Naive thymus-derived CD4-positive, alpha-beta T cell (primary cell): ENCODE data around the gene SMARCC2. TPM values are rescaled to one million over a fixed set of nuclear protein-coding genes. Genes with fewer than 3 reads are reported as not detected.
A peak's percentile ranks its signal among the peaks of the same experiment; 100 is the strongest.

Experiments used
- ATAC-seq: fragments of 150-1000 bp; cut with Tn5 transposase; 2 replicates; pipeline ENCODE4 v1.10.0; 2021; ENCODE audit warnings: mild to moderate bottlenecking, moderate library complexity
- CTCF ChIA-PET: fragments of 350-600 bp; sonication (Branson Sonifier 250); formaldehyde crosslinking; loops from one replicate; lab custom pipeline; 2021; ENCODE audit warnings: antibody characterized with exemption; lab: Charles Lee
- POLR2A ChIA-PET: fragments of 350-600 bp; sonication (Branson Sonifier 250); formaldehyde crosslinking; loops from one replicate; lab custom pipeline; 2021; ENCODE audit warnings: antibody characterized with exemption, inconsistent platforms; lab: Charles Lee
- DNase-seq, 9 donors: peaks; one replicate each; pipeline versions ENCODE4 v3.0.0 to v3.0.0-alpha.2; 2020 to 2022; ENCODE audit warnings: mixed read lengths in 1 of 9
- H3K27ac ChIP-seq: one replicate; pipeline ENCODE4 v1.7.0; 2013; ENCODE audit warnings: mild to moderate bottlenecking, low read depth, low read length, moderate library complexity
- H3K27me3 ChIP-seq, 2 donors: one replicate each; pipeline ENCODE4 v1.7.0; 2013; ENCODE audit warnings: low read length in 2 of 2, mild to moderate bottlenecking in 2 of 2, moderate library complexity in 2 of 2; ENCODE audit not compliant: control insufficient read depth in 2 of 2, insufficient read depth in 2 of 2
- H3K36me3 ChIP-seq, 3 experiments: 1 replicate in 2 of 3; 2 replicates in 1 of 3; pipeline ENCODE4 v1.7.0; 2013; ENCODE audit warnings: low read length in 3 of 3, mild to moderate bottlenecking in 3 of 3, moderate library complexity in 1 of 3; ENCODE audit not compliant: insufficient read depth in 3 of 3, control insufficient read depth in 2 of 3
- H3K4me1 ChIP-seq, 2 donors: one replicate each; pipeline ENCODE4 v1.7.0; 2013; ENCODE audit warnings: low read length in 2 of 2, mild to moderate bottlenecking in 2 of 2, moderate library complexity in 1 of 2; ENCODE audit not compliant: control insufficient read depth in 2 of 2, insufficient read depth in 2 of 2
- H3K4me3 ChIP-seq: 2 replicates; pipeline ENCODE4 v1.7.0; 2013; ENCODE audit warnings: mild to moderate bottlenecking, low read length
- H3K9me3 ChIP-seq, 3 experiments: 1 replicate in 2 of 3; 2 replicates in 1 of 3; pipeline ENCODE4 v1.7.0; 2013; ENCODE audit warnings: low read length in 3 of 3; ENCODE audit not compliant: control insufficient read depth in 2 of 3
- H3K27ac Mint-ChIP-seq, 9 donors: one replicate each; pipeline ENCODE4 v1.8.0; 2020 to 2022; ENCODE audit warnings: mixed read lengths in 9 of 9, mild to moderate bottlenecking in 8 of 9, moderate library complexity in 5 of 9, inconsistent platforms in 2 of 9
- H3K27me3 Mint-ChIP-seq, 5 donors: one replicate each; pipeline ENCODE4 v1.8.0; 2021 to 2022; ENCODE audit warnings: mixed read lengths in 5 of 5, mild to moderate bottlenecking in 1 of 5
- H3K36me3 Mint-ChIP-seq, 5 donors: one replicate each; pipeline ENCODE4 v1.8.0; 2020 to 2022; ENCODE audit warnings: mixed read lengths in 5 of 5, mild to moderate bottlenecking in 3 of 5, inconsistent platforms in 1 of 5
- H3K4me1 Mint-ChIP-seq, 7 donors: one replicate each; pipeline ENCODE4 v1.8.0; 2020 to 2022; ENCODE audit warnings: mixed read lengths in 7 of 7, mild to moderate bottlenecking in 3 of 7, inconsistent platforms in 1 of 7
- H3K4me3 Mint-ChIP-seq, 10 donors: one replicate each; pipeline ENCODE4 v1.8.0; 2020 to 2022; ENCODE audit warnings: mild to moderate bottlenecking in 10 of 10, mixed read lengths in 10 of 10, moderate library complexity in 6 of 10, inconsistent platforms in 2 of 10
- H3K9me3 Mint-ChIP-seq, 11 donors: one replicate each; pipeline ENCODE4 v1.8.0; 2020 to 2022; ENCODE audit warnings: mixed read lengths in 11 of 11, mild to moderate bottlenecking in 4 of 11, inconsistent platforms in 1 of 11, moderate library complexity in 1 of 11
- intact Hi-C, 2 donors: fragments of 100-400 bp; cut with micrococcal nuclease; formaldehyde crosslinking; loops; one replicate each; pipeline ENCODE4 v1.15.1; 2023
- polyA plus RNA-seq, 2 donors: library from polyadenylated mRNA; unstranded; fragments of 300-500 nt; fragmentation: Illumina TruSeq; gene quantifications; one replicate each; pipeline ENCODE4 v1.2.3, GENCODE V29; 2021
- total RNA-seq, 6 experiments: library from RNA in 5 of 6; stranded (reverse) in 5 of 6; gene quantifications; 1 replicate in 5 of 6; 2 replicates in 1 of 6; pipeline ENCODE4 v1.2.3 and lab custom pipeline; 2021 to 2026

SMARCC2 gene
- total and polyA plus RNA-seq, 7 experiments from 2014 or later, result 64.6 to 187 (median 131) TPM

GRCh38 chr12:56169229-56169759 lies 20.0 kb downstream of the SMARCC2 start:
- intact Hi-C loops, result no loop called here
- ChIA-PET CTCF (no interaction called here), POLR2A (interaction anchor here (1.0 to 1.3 kb wide), 2 partner anchors 8 to 19 kb away, joined by 5 to 6 read pairs; no protein-coding TSS in a partner anchor)
- H3K36me3 Mint-ChIP-seq, result peaks cover 11 to 55% (median 23%) of the 10 kb centered on the region in 5 donors
- Histone ChIP-seq H3K36me3 (peaks cover 35 to 98% (median 44%) of the 10 kb centered on the region in 3 experiments), H3K4me3 (no peak overlapping the region), H3K9me3 (no peaks in the 10 kb centered on the region), H3K27me3 (no peaks in the 10 kb centered on the region), H3K27ac (no peak overlapping the region), H3K4me1 (no peaks in the 10 kb centered on the region)
- H3K9me3 Mint-ChIP-seq, result no peaks in the 10 kb centered on the region
- no peak overlapping the region for H3K4me3 Mint-ChIP-seq
- H3K27me3 Mint-ChIP-seq, result no peaks in the 10 kb centered on the region
- peaks cover 0 to 10% (median 0%) of the 10 kb centered on the region in 7 donors for H3K4me1 Mint-ChIP-seq
- peak overlapping the region in 8 of 9 donors; percentile 6 to 88 (median 55) for H3K27ac Mint-ChIP-seq
- ATAC-seq, result no peak
- no peak for DNase-seq

DNA sequence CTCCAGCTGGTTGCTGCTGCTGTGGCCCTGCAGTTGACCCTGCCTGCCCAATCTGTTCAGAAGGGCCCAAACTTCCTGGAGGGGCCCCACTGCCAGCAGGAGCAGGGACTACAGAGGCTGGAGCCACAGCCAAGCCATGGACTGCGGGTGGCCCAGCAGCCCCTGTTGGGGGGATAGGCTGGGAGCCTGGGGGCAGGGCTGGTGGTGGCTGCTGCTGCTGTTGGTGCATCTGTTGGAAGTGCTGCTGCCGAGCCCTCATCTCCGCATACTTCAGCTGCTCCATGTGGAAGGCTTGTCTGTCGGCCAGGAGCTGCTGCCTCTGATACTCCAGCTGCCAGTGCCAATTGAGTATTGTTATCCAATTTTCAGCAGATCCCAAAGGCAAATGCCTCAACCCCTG lies 23.9 kb downstream of the SMARCC2 start:
- H3K36me3 Mint-ChIP-seq, result peaks cover 4 to 49% (median 22%) of the 10 kb centered on the region in 5 donors
- H3K4me3 Mint-ChIP-seq, result no peak overlapping the region

DNA sequence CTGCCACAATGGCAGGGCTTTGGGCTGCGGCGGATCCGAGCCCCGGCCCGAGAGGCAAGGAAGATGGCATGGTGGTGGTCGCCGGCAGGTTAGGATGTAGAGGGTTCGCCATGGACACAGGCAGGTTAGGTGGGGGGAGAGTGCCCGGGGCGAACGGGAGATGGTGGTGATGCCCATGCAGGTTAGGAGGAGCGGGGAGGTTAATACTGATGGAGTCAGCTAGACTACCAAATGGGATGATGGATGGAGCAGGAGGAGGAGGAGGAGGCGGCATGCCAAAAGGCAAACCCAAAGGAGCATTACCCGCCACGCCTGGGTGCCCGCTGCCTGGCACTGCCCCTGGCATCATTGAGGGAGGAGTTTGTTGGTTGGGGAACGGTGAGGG lies 24.9 kb downstream of the SMARCC2 start:
- Mint-ChIP-seq H3K9me3 (no peaks in the 10 kb centered on the region), H3K4me1 (peaks cover 18 to 44% (median 33%) of the 10 kb centered on the region in 7 donors), H3K27me3 (no peaks in the 10 kb centered on the region), H3K36me3 (peaks cover 0 to 50% (median 24%) of the 10 kb centered on the region in 5 donors), H3K4me3 (no peak overlapping the region), H3K27ac (peak overlapping the region in 4 of 9 donors; percentile 22 to 52 (median 46))
- Histone ChIP-seq H3K27me3 (no peaks in the 10 kb centered on the region), H3K4me3 (no peak overlapping the region), H3K4me1 (peaks cover 18 to 19% of the 10 kb centered on the region in 2 donors), H3K27ac (no peak overlapping the region), H3K36me3 (peaks cover 17 to 94% (median 20%) of the 10 kb centered on the region in 3 experiments), H3K9me3 (no peaks in the 10 kb centered on the region)
- intact Hi-C loops, result no loop called here
- DNase-seq, result no peak
- ChIA-PET CTCF (no interaction called here), POLR2A (interaction anchor here (0.8 to 12.7 kb wide), 5 partner anchors 9 to 36 kb away, joined by 3 to 161 read pairs (median 5); partner anchors contain the start of gene ESYT1)
- ATAC-seq, result no peak

More for the DNA sequence above, 23.9 kb downstream of the SMARCC2 start:
- Histone ChIP-seq H3K36me3 (peaks cover 27 to 98% (median 31%) of the 10 kb centered on the region in 3 experiments), H3K9me3 (no peaks in the 10 kb centered on the region), H3K4me3 (no peak overlapping the region), H3K27me3 (no peaks in the 10 kb centered on the region), H3K27ac (no peak overlapping the region), H3K4me1 (peaks cover 7 to 9% of the 10 kb centered on the region in 2 donors)
- no peak for DNase-seq
- Mint-ChIP-seq H3K9me3 (no peaks in the 10 kb centered on the region), H3K4me1 (peaks cover 8 to 34% (median 23%) of the 10 kb centered on the region in 7 donors), H3K27me3 (no peaks in the 10 kb centered on the region), H3K27ac (peak overlapping the region in 3 of 9 donors; percentile 62 to 65 (median 65))
- POLR2A ChIA-PET, result interaction anchor here (0.7 to 12.7 kb wide), 5 partner anchors 10 to 47 kb away, joined by 3 to 161 read pairs (median 4); partner anchors contain the start of genes ESYT1, SMARCC2 and ZC3H10
- CTCF ChIA-PET, result interaction anchor here (0.7 to 1.2 kb wide), 2 partner anchors 37 to 192 kb away, joined by 3 read pairs; partner anchors contain the start of genes ESYT1 and RAB5B
- intact Hi-C loops, result no loop called here
- no peak for ATAC-seq

DNA sequence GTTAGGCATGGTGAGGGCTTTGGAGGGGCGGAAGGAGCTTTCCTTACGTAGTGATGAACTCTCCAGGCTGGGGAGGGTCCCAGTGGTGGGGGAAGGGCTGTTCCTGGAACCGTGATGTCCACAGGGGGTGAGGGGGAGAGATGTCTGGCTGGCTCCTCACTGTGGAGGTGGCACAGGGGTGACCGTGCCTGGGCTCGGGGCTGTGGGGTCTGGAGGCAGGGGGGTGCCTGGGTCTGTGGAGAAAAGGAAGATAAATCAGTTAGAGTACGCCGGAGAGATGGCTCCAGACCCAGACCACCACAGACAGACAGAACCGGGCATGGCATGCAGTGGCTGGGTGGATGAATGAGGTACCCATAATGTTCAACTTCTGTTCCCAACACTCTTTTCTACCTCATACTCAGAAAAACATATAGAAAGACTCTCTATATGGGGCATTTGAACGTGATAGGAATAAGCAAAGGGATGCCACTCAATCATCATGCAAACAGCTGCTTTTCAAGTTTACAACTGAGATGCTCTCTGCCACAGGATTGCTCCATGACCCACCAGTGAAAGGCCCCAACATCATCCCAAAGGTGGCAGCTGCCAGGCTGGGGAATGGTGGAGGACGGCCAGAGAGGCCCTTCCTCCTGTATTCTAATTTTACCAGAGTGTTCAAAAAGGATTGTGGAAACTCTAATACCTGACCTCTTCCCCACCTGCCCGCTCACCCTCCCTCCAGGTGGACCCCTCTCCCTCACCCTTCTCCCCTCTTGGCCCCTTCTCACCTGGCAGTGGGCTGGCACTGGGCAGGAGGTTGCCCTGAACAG lies 25.5 kb downstream of the SMARCC2 start:
- peaks cover 18 to 19% of the 10 kb centered on the region in 2 donors for H3K4me1 ChIP-seq
- ChIA-PET POLR2A (interaction anchor here (0.8 to 12.7 kb wide), 9 partner anchors 9 to 46 kb away, joined by 3 to 161 read pairs (median 4); partner anchors contain the start of genes ESYT1, RPL41, SMARCC2 and ZC3H10), CTCF (interaction anchor here (0.9 to 3.4 kb wide), 2 partner anchors 37 to 47 kb away, joined by 4 to 15 read pairs; partner anchors contain the start of genes ESYT1 and RPL41)
- H3K4me3 Mint-ChIP-seq, result no peak overlapping the region
- no peaks in the 10 kb centered on the region for H3K27me3 Mint-ChIP-seq
- peak overlapping the region in 5 of 9 donors; percentile 24 to 82 (median 38) for H3K27ac Mint-ChIP-seq
- H3K27ac ChIP-seq, result no peak overlapping the region
- no peaks in the 10 kb centered on the region for H3K9me3 ChIP-seq
- DNase-seq (no peak), ATAC-seq (no peak)
- H3K27me3 ChIP-seq, result no peaks in the 10 kb centered on the region
- H3K9me3 Mint-ChIP-seq, result no peaks in the 10 kb centered on the region
- peaks cover 24 to 49% (median 39%) of the 10 kb centered on the region in 7 donors for H3K4me1 Mint-ChIP-seq
- H3K36me3 ChIP-seq, result peaks cover 17 to 88% (median 20%) of the 10 kb centered on the region in 3 experiments
- H3K36me3 Mint-ChIP-seq, result peaks cover 0 to 50% (median 24%) of the 10 kb centered on the region in 5 donors
- intact Hi-C loops, result no loop called here
- H3K4me3 ChIP-seq, result no peak overlapping the region

GRCh38 chr12:56162468-56163290 lies 26.6 kb downstream of the SMARCC2 start:
- intact Hi-C loops, result no loop called here
- ChIA-PET CTCF (interaction anchor here (0.6 to 3.4 kb wide), 5 partner anchors 36 to 478 kb away, joined by 3 to 15 read pairs (median 4); partner anchors contain the start of genes ESYT1, RPL41 and ZC3H10), POLR2A (interaction anchor here (0.6 to 12.7 kb wide), 11 partner anchors 10 to 466 kb away, joined by 3 to 161 read pairs (median 3); partner anchors contain the start of genes ESYT1, PA2G4, RPL41 and SMARCC2)
- no peak overlapping the region for H3K4me3 ChIP-seq
- no peaks in the 10 kb centered on the region for H3K9me3 ChIP-seq
- no peaks in the 10 kb centered on the region for H3K27me3 ChIP-seq
- H3K4me1 Mint-ChIP-seq, result peaks cover 25 to 52% (median 42%) of the 10 kb centered on the region in 7 donors
- no peak overlapping the region for H3K4me3 Mint-ChIP-seq
- peak overlapping the region; percentile 18 for H3K27ac ChIP-seq
- DNase-seq (no peak), ATAC-seq (no peak)
- H3K4me1 ChIP-seq, result peaks cover 18 to 20% of the 10 kb centered on the region in 2 donors
- H3K27me3 Mint-ChIP-seq, result no peaks in the 10 kb centered on the region
- no peaks in the 10 kb centered on the region for H3K9me3 Mint-ChIP-seq
- H3K27ac Mint-ChIP-seq, result peak overlapping the region in 6 of 9 donors; percentile 24 to 95 (median 68)
- H3K36me3 ChIP-seq, result peaks cover 12 to 80% (median 20%) of the 10 kb centered on the region in 3 experiments
- peaks cover 0 to 50% (median 19%) of the 10 kb centered on the region in 5 donors for H3K36me3 Mint-ChIP-seq
